Measurements from ENCODE around the gene NKX2-3. TPM values are rescaled to one million over a fixed set of nuclear protein-coding genes. Genes with fewer than 3 reads are reported as not detected.

Gene NKX2-3
- total RNA-seq (2022), result not detected in 2 replicates
- not detected for Bru-seq, nascent RNA
- BruChase-seq, experiment 1, labeled RNA remaining after a 6-hour chase, result not detected
- BruChase-seq, experiment 2, labeled RNA remaining after a 2-hour chase, result not detected
- long read RNA-seq, result 0 reads

- H3K9me3 Mint-ChIP-seq (ENCODE audit: low read depth, unreplicated experiment), result no peaks in the 10 kb centered on the region
- intact Hi-C loops (cut with micrococcal nuclease; ENCODE audit: unreplicated experiment), result no loop called here
- no peaks in the 10 kb centered on the region for H3K36me3 Mint-ChIP-seq (ENCODE audit: insufficient read depth, unreplicated experiment)
- TF ChIP-seq CTCF (IDR thresholded peaks at IDR 0.05; ENCODE audit: unreplicated experiment), result no peak
- no peak for DNase-seq
- CTCF ChIA-PET, result no interaction called here
- peaks cover 80% of the 10 kb centered on the region for H3K27me3 Mint-ChIP-seq (ENCODE audit: unreplicated experiment)
- H3K4me1 Mint-ChIP-seq (ENCODE audit: low read depth, unreplicated experiment), result no peaks in the 10 kb centered on the region
- H3K27ac Mint-ChIP-seq (ENCODE audit: unreplicated experiment), result no peak within 1 kb of the TSS
- H3K4me3 Mint-ChIP-seq (ENCODE audit: low read depth, unreplicated experiment), result no peak within 1 kb of the TSS
- no TSS peak for BruUV-seq (replicated peaks)
These were observed at the start of gene NKX2-3 for GRCh38 chr10:99532687-99533495. Gene NKX2-3, plus strand, starts transcription at chr10:99532942. Its CDS starts 190 bp downstream, at chr10:99533132.

GRCh38 chr10:99484626-99485581 lies 47.8 kb upstream of the NKX2-3 start:
- TF ChIP-seq CTCF (IDR thresholded peaks at IDR 0.05; ENCODE audit: unreplicated experiment), result no peak
- Mint-ChIP-seq H3K36me3 (ENCODE audit: insufficient read depth, unreplicated experiment) (no peaks in the 10 kb centered on the region), H3K27ac (ENCODE audit: unreplicated experiment) (no peak overlapping the region), H3K9me3 (ENCODE audit: low read depth, unreplicated experiment) (no peaks in the 10 kb centered on the region), H3K4me1 (ENCODE audit: low read depth, unreplicated experiment) (no peaks in the 10 kb centered on the region), H3K4me3 (ENCODE audit: low read depth, unreplicated experiment) (no peak overlapping the region), H3K27me3 (ENCODE audit: unreplicated experiment) (peaks cover 71% of the 10 kb centered on the region)
- no peak for DNase-seq
- no TSS peak for BruUV-seq (replicated peaks)
- CTCF ChIA-PET, result interaction anchor here (0.6 to 1.4 kb wide), 2 partner anchors 14 to 15 kb away, joined by 3 to 5 read pairs; no protein-coding TSS in a partner anchor
- intact Hi-C loops (cut with micrococcal nuclease; ENCODE audit: unreplicated experiment), result no loop called here

GRCh38 chr10:99487125-99487807 lies 45.5 kb upstream of the NKX2-3 start:
- Mint-ChIP-seq H3K9me3 (ENCODE audit: low read depth, unreplicated experiment) (no peaks in the 10 kb centered on the region), H3K4me3 (ENCODE audit: low read depth, unreplicated experiment) (no peak overlapping the region), H3K27ac (ENCODE audit: unreplicated experiment) (no peak overlapping the region), H3K36me3 (ENCODE audit: insufficient read depth, unreplicated experiment) (no peaks in the 10 kb centered on the region), H3K4me1 (ENCODE audit: low read depth, unreplicated experiment) (no peaks in the 10 kb centered on the region), H3K27me3 (ENCODE audit: unreplicated experiment) (peaks cover 81% of the 10 kb centered on the region)
- TF ChIP-seq CTCF (IDR thresholded peaks at IDR 0.05; ENCODE audit: unreplicated experiment), result no peak
- intact Hi-C loops (cut with micrococcal nuclease; ENCODE audit: unreplicated experiment), result no loop called here
- CTCF ChIA-PET, result interaction anchor here (0.6 kb wide), 1 partner anchor 1281 kb away, joined by 5 read pairs; no protein-coding TSS in a partner anchor
- no TSS peak for BruUV-seq (replicated peaks)
- no peak for DNase-seq

- Mint-ChIP-seq H3K27ac (ENCODE audit: unreplicated experiment) (no peak overlapping the region), H3K4me3 (ENCODE audit: low read depth, unreplicated experiment) (no peak overlapping the region), H3K4me1 (ENCODE audit: low read depth, unreplicated experiment) (no peaks in the 10 kb centered on the region), H3K36me3 (ENCODE audit: insufficient read depth, unreplicated experiment) (no peaks in the 10 kb centered on the region), H3K9me3 (ENCODE audit: low read depth, unreplicated experiment) (no peaks in the 10 kb centered on the region), H3K27me3 (ENCODE audit: unreplicated experiment) (peaks cover 85% of the 10 kb centered on the region)
- CTCF ChIA-PET, result no interaction called here
- BruUV-seq (replicated peaks), result no TSS peak
- no peak for TF ChIP-seq CTCF (IDR thresholded peaks at IDR 0.05; ENCODE audit: unreplicated experiment)
- intact Hi-C loops (cut with micrococcal nuclease; ENCODE audit: unreplicated experiment), result no loop called here
- DNase-seq, result no peak
These were observed 43.5 kb upstream of the NKX2-3 start for GRCh38 chr10:99489271-99489670.
